ENCODE results near the gene RPS6KA2.

Gene RPS6KA2

DNA sequence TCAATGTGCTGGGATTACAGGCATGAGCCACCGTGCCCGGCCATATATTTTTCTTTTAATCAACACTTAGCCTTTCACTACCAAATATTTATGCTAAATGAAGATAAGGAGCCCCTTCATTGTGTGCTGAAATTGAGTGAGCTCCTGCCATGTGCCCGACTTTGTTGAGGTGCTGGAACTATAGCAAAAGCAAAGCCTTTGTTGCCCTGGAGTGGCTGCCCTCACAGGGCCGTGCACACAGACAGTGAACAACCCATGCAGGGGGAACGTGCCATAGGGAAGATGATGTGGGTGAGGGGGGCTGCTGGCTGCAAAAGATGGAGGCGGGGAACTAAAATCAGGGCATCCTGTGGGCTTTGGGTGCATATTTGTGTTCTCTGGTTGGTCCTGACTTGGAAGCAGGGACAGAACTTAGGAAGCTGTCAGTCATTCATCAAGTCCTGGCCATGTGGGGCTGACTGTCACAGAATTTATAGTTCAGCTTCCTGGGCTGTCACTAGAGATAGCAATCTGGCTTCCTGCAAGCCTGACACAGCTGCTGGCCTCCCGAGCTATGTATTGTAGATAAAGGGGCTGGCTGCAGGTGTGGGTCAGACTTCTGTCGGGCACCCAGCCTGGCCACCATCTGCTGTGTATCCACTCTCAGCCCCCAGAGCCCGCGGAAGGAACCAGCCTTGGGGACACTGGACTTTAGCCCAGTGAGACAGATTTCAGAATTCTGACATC lies 187.5 kb downstream of the RPS6KA2 start:
- no peak for DNase-seq

DNA sequence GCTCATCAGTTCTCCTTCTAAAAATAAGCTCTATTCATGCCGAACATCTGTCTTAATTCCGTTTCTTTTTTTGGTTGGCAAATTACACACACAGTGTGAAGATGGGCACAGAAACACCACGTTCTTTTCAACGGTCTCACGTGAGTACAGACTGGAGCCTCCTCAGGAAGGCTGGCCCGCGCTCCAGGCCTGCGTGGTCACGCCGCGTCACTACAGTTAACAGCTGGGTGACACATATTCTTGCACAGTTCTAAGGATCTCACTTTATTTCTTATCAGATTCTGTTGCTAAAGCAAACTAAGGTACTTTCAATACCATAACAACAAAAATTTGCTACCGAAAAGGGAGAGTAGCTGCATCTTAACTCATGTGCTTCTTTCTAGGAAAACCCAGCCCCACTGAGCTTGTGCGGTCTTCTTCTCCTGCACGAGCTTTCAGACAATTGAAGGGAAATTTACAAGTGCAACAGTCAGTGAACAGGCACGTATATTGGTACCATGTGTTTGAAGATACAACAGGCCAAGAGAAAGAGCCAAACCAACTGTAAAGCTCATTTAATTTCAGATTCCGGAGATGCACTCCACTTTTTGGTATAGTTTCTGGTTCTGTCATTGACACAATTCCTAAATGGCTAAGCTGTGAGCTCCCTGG lies 188.7 kb downstream of the RPS6KA2 start:
- DNase-seq: no peak

DNA sequence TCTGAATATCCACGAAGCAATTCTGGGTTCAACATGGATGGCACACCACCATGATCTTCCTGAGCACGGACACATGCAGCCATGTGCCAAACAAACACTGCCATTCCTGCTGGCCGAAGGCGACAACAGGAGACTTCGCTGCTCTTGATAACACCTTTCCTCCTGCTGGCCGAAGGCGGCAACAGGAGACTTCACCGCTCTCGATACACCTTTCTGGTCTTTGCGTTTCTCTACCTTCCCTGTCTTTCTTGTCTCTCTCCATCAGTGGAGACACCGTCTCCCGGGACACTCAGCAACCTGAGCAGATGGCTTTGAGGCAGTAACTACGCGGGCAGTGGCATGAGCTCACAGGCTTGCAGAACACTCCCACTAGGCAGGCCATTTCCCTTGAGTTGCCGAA lies 189.4 kb downstream of the RPS6KA2 start:
- no peak for DNase-seq

DNA sequence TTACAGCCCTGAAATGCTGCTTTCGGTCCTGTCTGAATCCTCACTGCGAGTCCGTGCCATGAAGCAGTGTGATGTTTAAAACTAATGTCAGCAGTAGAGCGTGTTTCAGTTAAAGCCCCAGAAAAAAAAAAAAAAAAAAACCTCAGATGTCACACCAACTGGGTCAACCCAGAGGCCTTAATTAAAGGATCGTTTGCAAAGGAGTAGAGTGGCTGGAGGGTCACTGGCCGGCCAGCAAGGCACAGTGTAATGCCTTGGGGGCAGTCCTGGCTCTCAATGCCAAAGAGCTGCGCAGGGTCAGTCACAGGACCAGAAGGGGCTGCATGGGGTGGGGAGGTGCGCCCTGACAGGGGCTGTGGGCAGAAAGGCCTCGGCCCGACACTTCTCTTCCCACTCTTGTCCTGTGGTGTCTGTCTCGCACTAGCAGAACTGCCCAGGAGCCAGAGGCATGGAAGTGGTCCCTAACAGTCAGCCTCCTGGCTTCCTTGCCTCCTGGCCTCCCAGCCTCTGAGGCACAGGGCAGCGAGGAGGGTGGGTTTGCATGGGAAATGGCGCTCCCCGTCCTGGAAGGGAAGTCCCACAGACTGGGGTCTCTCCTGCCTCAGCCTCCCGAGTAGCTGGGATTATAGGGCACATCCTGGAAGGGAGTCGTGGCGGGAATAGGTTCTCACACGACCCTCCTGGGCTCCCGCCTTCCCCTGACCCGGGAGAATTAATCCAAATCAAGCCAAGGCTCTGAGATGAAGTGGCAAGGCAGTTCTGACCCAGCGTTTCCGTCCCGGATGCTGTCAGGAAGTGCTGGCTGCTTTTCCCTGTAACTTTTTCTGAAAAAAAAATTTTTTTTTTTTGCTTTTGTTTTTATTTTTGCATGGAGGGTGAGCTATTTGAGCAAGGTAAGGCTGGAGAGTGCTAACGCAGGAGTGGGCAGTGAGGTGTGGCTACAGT lies 190.6 kb downstream of the RPS6KA2 start:
- no peak for DNase-seq

DNA sequence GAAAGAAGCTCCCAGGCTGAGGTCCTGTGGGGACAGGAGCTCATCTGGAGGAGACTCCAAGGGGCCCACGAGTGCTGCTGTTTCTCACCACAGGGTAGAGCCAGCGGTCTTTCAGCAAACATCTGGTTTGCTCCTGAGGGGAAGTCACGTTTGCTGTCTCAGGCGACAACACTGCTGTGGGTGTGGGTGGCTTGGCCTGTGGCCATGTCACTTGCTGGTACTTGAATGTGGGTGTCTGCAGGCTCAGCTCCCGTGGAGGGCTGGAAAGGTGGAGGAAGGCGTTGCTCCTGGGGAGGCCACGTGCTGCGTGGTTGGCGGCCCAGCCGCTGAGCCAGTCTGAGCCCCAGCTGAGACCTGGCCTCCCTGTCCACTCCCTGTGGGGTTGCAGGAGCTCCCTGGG lies 191.5 kb downstream of the RPS6KA2 start:
- no peak for DNase-seq

DNA sequence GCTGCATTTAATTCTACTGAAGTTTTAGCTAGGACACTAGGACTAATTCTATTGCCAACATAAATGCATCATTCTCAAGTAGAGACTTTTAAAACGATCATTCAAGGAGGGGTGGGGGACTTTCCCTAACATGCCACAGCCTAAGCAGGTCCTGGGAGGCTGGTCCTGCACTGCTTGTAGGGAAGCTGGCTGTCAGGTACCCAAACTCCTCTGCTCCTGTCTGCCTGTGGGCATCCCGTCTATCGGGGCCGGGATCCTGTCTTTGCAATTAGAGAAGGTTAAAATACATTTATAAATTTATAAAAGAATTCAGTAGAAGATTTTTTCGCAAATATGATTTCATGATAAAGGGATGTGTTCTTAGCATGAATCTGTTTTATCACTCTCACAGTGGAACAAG lies 192.7 kb downstream of the RPS6KA2 start:
- DNase-seq: no peak

DNA sequence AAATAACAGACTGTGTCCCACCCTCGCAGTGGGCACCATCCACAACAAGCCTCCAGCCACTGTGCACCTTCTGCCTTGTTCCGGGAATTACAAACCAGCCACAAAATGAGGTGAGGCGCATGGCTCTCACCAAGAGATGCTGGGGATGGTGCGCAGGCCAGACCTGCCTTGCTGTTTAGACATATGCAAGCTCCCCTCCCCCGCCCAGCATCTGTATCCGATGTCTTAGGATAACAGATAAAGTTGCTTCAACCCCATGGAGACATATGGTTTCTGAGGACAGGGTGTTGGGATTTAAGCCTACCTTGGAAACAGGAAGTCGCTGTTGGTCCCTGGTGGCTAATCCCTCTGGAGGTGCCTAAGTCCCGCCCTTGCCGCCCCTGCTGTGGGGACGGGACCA lies 194.0 kb downstream of the RPS6KA2 start:
- DNase-seq: no peak

DNA sequence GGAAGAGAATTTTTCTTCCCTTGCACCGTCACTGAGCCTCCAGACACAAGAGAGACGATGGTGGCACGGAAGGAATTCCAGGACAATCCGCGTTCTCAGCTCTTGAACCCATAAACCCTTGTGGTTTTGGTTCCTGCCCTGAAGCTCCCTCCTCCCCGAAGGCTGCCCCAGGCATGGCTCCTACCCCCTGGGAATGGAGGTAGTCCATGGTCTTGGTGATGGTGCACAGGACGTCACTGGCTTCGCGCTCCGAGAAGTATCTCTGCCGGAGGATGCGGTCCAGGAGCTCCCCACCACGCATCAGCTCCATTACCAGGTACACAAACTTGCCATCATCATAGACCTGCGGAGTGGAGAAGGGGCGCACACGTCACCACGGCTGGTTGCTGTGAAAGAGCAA lies 196.8 kb downstream of the RPS6KA2 start:
- no peak for DNase-seq

DNA sequence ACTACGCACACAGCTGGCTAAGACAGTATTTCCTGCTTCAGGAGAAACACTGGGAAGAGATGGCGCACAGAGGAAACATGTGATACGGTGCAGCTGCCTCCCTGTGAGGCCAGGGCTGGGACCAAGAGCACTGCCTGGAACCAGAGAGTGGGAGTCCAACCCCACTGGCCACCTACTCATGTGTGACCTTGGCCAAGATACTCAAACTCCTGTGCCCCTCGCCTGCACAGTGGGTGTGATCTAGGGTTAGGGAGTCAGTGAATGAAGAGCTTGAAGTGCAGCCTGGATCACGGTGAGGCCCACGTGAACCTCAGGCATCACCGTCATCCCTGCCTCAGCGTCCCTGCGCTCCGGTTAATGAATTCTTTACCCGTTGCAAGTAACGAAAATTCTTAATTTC lies 202.6 kb downstream of the RPS6KA2 start:
- no peak for DNase-seq

DNA sequence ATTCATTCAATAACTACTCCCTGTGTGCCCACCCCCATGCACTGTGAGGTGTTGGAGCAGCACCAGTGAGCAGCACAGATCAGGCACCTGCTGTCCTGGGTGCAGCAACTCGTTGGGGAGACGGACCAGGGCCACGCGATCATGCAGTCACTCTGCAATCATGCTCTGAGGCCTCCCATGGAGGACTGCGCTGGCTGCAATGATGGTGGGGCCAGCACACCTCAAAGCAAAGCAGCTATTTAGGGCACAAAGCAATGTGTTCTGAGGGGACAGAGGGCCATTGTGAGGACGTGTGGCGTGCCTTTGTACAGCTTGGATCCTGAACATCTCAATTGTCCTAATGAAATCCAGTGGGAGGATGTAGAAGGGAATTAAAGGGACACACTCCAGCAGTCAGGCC lies 203.3 kb downstream of the RPS6KA2 start:
- DNase-seq: no peak

DNA sequence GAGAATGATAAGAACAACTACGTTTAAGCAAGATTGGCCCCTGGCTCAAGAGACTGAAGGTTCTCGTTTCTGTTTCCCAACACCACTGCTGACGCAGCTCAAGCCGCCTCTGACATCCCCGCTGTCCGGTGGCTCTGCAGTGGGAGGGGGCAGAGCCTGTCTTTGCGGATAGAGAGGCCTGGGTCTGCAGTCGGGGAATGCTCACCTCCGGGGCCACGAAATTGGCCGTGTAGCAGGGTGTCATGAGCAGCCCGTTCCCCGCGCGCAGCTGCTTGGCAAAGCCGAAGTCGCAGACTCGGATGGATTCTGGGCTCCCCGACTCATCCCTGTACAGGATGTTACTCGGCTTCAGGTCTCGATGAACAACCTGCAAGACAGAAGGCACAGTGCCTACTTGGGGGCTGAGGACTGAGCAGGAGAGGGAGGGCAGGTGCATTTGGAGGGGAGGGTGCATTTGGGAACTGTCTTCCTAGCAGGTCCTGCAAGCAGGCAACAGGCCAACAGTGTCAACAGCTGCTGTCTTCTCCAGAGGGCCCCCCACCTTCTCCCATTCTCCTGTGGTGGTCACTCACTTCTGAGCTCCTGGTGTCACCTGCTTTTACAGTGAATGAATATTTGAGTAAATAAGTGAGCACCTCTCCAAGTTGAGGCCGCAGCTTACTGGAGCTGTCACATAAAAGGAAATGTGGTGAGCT lies 203.9 kb downstream of the RPS6KA2 start:
- DNase-seq: no peak

DNA sequence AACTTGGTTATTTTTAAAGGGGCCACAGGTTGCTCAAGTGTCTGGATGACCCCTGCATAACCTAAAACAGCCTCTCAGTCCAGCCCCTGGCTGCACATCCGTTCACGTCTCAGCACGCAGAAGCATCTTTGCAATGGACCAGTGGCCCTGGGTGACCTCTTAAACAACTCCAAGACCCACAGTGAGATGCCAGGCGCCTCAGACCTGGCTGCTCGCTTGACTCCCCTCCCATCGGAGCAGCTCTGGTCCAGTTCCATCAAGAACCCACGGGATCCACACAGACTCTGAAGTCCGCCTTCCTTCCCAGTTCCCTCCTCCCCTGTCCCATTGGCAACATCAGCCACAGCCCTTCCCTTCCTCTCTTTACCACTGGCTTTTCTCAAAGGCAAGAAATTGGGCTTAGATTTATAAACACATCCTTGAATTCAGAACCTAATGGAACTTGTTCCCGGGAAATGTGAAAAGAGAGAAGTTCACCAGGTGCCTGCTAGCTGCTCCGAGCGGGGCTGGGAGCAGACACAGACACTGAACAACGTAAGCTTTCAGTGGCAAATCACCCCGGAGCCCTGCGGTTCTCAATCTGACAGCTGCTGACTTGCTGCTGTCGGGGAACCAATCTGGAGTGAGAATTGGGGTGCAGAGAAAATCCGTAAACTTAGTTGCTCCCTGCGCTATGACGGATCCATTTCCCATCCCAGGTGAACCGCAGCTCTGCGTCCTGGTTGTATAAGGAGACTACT lies 204.7 kb downstream of the RPS6KA2 start:
- no peak for DNase-seq

DNA sequence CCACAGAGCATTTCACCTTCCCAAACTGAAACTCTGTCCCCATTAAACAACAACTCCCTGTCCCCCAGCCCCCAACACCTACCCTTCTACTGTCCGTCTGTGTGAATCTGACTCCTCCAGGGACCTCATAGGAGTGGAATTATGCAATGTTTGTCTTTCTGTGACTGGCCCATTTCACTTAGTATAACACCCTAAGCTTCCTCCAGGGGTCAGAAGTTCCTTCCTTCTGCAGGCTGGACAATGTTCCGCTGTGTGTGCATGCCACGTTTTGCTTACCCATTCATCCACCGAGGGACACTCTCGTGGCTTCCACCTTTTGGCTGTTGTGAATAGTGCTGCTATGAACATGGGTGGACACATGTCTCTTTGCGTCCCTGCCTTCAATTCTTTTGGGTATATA lies 206.7 kb downstream of the RPS6KA2 start:
- no peak for DNase-seq

DNA sequence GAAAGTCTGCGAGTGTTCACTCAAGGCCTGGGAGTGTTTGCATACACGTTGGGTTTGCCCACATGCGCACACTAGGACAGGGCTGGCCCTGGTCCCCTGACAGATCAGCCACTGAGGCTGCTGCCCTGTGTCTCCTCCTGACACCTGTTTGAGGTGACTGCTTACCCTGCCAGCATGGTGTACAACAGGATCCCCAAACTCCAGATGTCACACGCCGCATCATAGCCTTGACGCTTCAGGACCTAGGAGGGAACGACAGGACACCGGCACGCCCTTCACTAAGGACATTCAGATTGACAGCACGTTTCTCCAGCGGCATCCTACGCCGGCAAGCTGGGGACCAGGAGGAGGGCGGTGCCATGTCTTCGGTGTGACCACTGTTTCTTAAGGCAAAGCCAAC lies 207.3 kb downstream of the RPS6KA2 start:
- DNase-seq: no peak

DNA sequence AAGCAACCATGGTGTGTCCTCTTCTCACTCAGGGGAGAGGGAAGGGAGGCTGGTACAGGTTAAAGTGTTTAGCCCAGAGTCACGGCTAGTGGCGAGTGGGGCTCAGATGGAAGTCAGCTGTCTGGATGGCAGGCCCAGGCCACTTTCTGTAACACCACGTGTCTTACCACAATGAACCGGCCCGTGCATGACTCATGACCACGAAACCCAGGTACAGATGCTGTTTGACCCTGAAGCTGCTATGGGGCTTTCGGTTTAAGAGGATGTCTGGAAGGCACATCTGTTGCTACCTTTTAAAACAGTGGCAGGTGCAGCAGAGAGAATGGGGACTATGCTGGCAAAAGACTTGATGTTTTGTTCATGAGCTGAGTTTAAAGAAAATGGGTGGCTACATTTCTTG lies 207.8 kb downstream of the RPS6KA2 start:
- DNase-seq: no peak

DNA sequence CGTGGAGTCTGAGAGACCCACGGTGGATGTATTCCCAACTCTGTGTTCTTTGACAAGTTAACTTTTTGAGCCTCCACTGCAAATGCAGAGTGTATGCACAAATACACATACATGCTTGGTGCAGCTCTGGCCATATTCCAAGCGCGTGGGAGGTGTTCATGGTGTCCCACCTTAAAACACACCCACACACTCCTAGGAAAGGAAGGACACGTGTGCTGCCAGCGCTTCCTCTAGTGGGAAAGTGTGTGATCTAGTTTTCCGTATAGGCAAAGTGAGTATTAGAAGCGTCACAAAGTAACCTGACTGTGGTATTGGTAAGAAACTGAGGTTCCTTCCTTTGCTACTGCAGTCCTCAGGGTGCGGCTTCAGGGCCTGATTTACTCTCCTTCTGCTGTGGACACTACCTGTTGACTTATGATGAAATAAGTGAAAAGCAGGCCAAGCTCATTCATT lies 208.3 kb downstream of the RPS6KA2 start:
- DNase-seq: no peak

DNA sequence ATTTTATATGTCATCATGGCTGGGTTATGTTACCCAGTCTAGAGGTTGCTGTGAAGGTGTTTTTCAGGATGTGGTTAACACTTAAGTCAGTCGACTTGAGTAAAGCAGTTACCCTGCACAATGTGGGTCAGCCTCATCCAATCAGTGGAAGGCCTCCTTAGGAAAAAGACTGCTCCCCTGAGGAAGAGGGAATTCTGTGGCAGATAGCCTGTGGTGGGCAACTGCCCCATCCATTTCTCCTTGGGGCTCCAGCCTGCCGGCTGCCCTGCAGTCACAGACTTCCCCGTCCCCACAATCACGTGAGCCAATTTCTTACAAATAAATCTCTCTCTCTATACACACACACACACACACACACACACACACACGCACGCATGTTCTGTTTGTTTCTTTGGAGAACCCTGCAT lies 209.8 kb downstream of the RPS6KA2 start:
- no peak for DNase-seq

DNA sequence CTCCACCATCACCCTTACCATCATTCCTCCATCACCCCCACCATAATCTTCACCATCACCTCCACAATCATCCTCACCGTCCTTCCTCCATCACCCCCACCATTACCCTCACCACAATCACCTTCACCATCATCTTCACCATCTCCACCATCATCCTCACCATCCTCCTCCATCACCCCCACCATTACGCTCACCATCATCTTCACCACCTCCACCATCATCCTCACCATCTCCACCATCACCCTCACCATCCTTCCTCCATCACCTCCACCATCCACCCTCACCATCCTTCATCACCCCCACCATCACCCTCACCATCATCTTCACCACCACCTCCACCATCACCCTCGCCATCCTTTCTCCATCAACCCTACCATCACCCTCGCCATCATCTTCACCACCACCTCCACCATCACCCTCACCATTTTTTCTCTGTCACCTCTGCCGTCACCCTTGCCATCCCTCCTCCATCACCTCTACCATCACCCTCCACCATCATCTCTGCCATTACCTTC lies 211.2 kb downstream of the RPS6KA2 start:
- no peak for DNase-seq

DNA sequence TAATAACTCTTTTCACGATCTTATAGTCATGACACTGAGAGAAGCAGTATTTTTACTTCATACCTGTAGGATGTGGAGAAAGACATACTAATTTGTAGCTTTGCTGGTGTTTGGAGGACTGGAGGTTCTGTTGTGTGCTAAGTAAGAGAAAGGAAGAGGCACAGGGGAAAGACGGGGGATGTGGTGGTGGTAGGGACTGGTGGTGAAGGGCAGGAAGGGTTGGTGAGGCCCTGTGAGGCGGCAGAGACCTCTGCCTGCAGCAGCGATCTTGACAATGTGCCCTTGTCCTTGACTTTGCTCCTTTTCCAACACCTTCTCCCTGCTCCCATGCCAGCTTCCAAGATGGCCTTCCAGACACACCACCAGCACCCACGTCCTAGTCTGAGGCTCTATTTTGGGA lies 211.7 kb downstream of the RPS6KA2 start:
- no peak for DNase-seq

DNA sequence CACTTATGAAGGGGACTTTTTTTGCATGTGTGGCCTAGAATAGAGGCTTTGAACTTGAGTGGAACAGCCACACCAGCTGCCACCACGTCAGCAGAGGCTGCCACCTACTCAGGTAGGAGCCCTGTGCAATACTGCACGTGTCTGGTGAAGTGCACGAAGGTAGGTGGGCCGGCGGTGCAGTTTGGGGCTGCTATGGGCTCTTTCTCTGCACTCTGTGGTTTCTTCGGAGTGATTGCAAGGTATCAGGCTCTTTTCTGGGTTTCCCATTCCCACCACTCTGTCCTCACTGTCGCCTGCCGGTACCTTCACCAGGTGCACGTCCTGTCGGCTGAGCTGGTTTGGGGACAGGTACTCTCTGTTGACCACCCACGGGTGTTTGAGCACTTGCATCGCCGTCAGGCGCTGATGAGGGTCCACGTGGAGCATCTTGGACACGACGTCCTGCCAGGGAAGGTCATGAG lies 213.5 kb downstream of the RPS6KA2 start:
- DNase-seq: no peak

DNA sequence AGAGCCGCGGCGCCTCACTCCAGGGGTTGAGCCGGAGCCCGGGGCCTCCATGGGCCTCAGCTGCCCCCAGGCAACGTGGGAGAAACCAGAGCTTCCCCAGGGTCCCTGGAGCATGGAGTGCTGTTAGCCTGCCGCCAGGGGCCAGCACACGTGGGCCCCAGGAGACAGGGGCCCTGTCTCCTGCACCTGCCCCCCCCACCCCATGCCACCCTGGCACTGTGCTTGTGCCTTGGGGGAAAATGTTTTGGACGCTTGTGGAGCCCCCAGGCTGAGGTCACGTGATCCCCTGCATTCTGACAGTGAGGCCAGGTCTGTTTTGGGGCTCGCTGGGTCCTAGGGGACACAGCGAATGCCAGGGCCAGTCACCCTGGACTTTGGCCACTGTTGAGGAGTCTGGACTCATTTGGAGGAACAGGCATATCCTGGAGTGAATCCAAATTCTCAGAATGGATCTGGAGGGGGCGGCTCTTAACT lies 214.1 kb downstream of the RPS6KA2 start:
- no peak for DNase-seq
